ENCODE results near the gene FNDC3B.

- TF ChIP-seq CTCF (IDR thresholded peaks at IDR 0.05) (no peak), RCOR1 (IDR thresholded peaks at IDR 0.05; ENCODE audit: low read depth, low read length) (no peak), ESRRA (IDR thresholded peaks at IDR 0.05; ENCODE audit: borderline replicate concordance, low read length) (no peak), E2F6 (IDR thresholded peaks at IDR 0.05; ENCODE audit: borderline replicate concordance, low read depth) (no peak), BHLHE40 (IDR thresholded peaks at IDR 0.05; ENCODE audit: low read depth, low read length) (no peak), NR3C1 (IDR thresholded peaks at IDR 0.05) (no peak), TP53 (CRISPR knock-in tag; IDR thresholded peaks at IDR 0.05) (no peak), KDM1A (IDR thresholded peaks at IDR 0.05; ENCODE audit: low read depth) (no peak), REST (IDR thresholded peaks at IDR 0.05) (no peak)
Observed at GRCh38 chr3:172296975-172297332, 257.6 kb downstream of the FNDC3B start.

All from A549 (cell line).